B cell (primary cell): ENCODE results near the gene A2ML1. TPM values are rescaled to one million over a fixed set of nuclear protein-coding genes. Genes with fewer than 3 reads are reported as not detected.

Source experiments
- ATAC-seq: fragments of 200-7000 bp; cut with Tn5 transposase; one replicate; pipeline ENCODE4 v1.10.0; 2021; ENCODE audit warnings: low read depth, mild to moderate bottlenecking, moderate number of reproducible peaks, moderate library complexity
- CTCF ChIA-PET: fragments of 350-600 bp; sonication (Branson Sonifier 250); formaldehyde crosslinking; loops from one replicate; lab custom pipeline; 2021; ENCODE audit warnings: antibody characterized with exemption, inconsistent platforms; lab: Charles Lee
- POLR2A ChIA-PET: fragments of 350-600 bp; sonication (Branson Sonifier 250); formaldehyde crosslinking; loops from one replicate; lab custom pipeline; 2021; ENCODE audit warnings: antibody characterized with exemption; lab: Charles Lee
- DNase-seq: peaks from one replicate; pipeline ENCODE4 v3.0.0; 2013
- H2AFZ ChIP-seq: 2 replicates; pipeline ENCODE4 v1.6.1; 2012; ENCODE audit warnings: mild to moderate bottlenecking, low read depth, low read length; ENCODE audit not compliant: insufficient read depth, poor library complexity, severe bottlenecking
- H3K27ac ChIP-seq, 2 donors: 1 replicate in 1 of 2; 2 replicates in 1 of 2; pipeline ENCODE4 v1.5.1; 2012 to 2013; ENCODE audit warnings: low read length in 2 of 2, mild to moderate bottlenecking in 2 of 2, moderate library complexity in 1 of 2
- H3K27me3 ChIP-seq, 4 experiments: fragments of 200-600 bp in 1 of 4; sonication (generic) in 1 of 4; replicated peaks in 1 of 4; 1 replicate in 2 of 4; 2 replicates in 2 of 4; pipeline versions ENCODE4 v1.6.1 to v1.7.0; 2013 to 2016; ENCODE audit warnings: low read length in 3 of 4, mild to moderate bottlenecking in 2 of 4, mixed read lengths in 1 of 4, moderate library complexity in 1 of 4; ENCODE audit not compliant: insufficient read depth in 4 of 4, control insufficient read depth in 3 of 4; ENCODE audit errors: control extremely low read depth in 1 of 4
- H3K36me3 ChIP-seq, 2 experiments: replicated peaks in 1 of 2; 1 replicate in 1 of 2; 2 replicates in 1 of 2; pipeline versions ENCODE4 v1.6.1 to v1.7.1; 2013; ENCODE audit warnings: low read length in 1 of 2; ENCODE audit not compliant: insufficient read depth in 2 of 2, control insufficient read depth in 1 of 2; ENCODE audit errors: control extremely low read depth in 1 of 2, extremely low read depth in 1 of 2
- H3K4me1 ChIP-seq, 2 donors: fragments of 200-600 bp in 1 of 2; sonication (generic) in 1 of 2; 1 replicate in 1 of 2; 2 replicates in 1 of 2; pipeline versions ENCODE4 v1.5.1 to v1.6.1; 2013 to 2017; ENCODE audit warnings: low read length in 2 of 2; ENCODE audit not compliant: control insufficient read depth in 2 of 2, insufficient read depth in 2 of 2
- H3K4me2 ChIP-seq: replicated peaks from 2 replicates; pipeline ENCODE3; 2012; ENCODE audit warnings: mild to moderate bottlenecking, low read depth, low read length; ENCODE audit not compliant: poor library complexity, severe bottlenecking
- H3K4me3 ChIP-seq, 5 experiments: fragments of 200-600 bp in 1 of 5; sonication (generic) in 1 of 5; 1 replicate in 3 of 5; 2 replicates in 2 of 5; pipeline versions ENCODE4 v1.5.1 to v1.7.0; 2011 to 2016; ENCODE audit warnings: low read length in 4 of 5, mild to moderate bottlenecking in 4 of 5, low read depth in 2 of 5, control low read depth in 1 of 5, moderate library complexity in 1 of 5; ENCODE audit not compliant: insufficient read depth in 1 of 5; ENCODE audit errors: control extremely low read depth in 1 of 5, extremely low read depth in 1 of 5
- H3K79me2 ChIP-seq: fragments of 200-600 bp; sonication (generic); one replicate; pipeline ENCODE4 v1.6.0; 2016; ENCODE audit warnings: low read length; ENCODE audit not compliant: control insufficient read depth, insufficient read depth
- H3K9ac ChIP-seq: fragments of 200-600 bp; sonication (generic); 2 replicates; pipeline ENCODE4 v1.6.1; 2017; ENCODE audit warnings: mild to moderate bottlenecking, low read length, moderate library complexity
- H3K9me3 ChIP-seq, 3 donors: one replicate each; pipeline versions ENCODE4 v1.6.1 to v1.7.1; 2013; ENCODE audit warnings: low read length in 2 of 3; ENCODE audit not compliant: control insufficient read depth in 2 of 3, insufficient read depth in 1 of 3; ENCODE audit errors: control extremely low read depth in 1 of 3
- H4K20me1 ChIP-seq: 2 replicates; pipeline ENCODE4 v1.6.0; 2012; ENCODE audit warnings: mild to moderate bottlenecking, low read length; ENCODE audit not compliant: insufficient read depth, control insufficient read depth, poor library complexity, severe bottlenecking
- H3K27ac Mint-ChIP-seq: one replicate; pipeline ENCODE4 v1.8.0; 2021; ENCODE audit warnings: mixed read lengths
- H3K27me3 Mint-ChIP-seq: one replicate; pipeline ENCODE4 v1.8.0; 2021; ENCODE audit warnings: mixed read lengths
- H3K4me1 Mint-ChIP-seq: one replicate; pipeline ENCODE4 v1.8.0; 2021; ENCODE audit warnings: mixed read lengths
- H3K4me3 Mint-ChIP-seq: one replicate; pipeline ENCODE4 v1.8.0; 2021; ENCODE audit warnings: mixed read lengths
- H3K9me3 Mint-ChIP-seq: one replicate; pipeline ENCODE4 v1.8.0; 2022; ENCODE audit warnings: mixed read lengths; ENCODE audit not compliant: insufficient read depth
- EZH2 ChIP-seq: IDR thresholded peaks from 2 replicates; pipeline ENCODE4 v1.6.1; 2012; ENCODE audit warnings: borderline replicate concordance, low read depth, mild to moderate bottlenecking, moderate library complexity, low read length; ENCODE audit not compliant: insufficient read depth, poor library complexity, severe bottlenecking
- WGBS: methylation state at CpG from one replicate; pipeline ENCODE4 v1.1.5; 2013; ENCODE audit warnings: missing lambda C conversion rate; ENCODE audit not compliant: insufficient coverage; 5-methylcytosine and 5-hydroxymethylcytosine counted together
- intact Hi-C: fragments of 100-400 bp; cut with micrococcal nuclease; formaldehyde crosslinking; loops from one replicate; pipeline ENCODE4 v1.10.0; 2022
- polyA plus RNA-seq: library from polyadenylated mRNA; depleted of rRNA; stranded (reverse); fragments of >200 nt; gene quantifications from 2 replicates; pipeline ENCODE4 v1.2.3, GENCODE V29; 2012
- total RNA-seq, 2 donors: library from RNA; stranded (reverse); fragments of 120-200 nt in 1 of 2; gene quantifications; 1 replicate in 1 of 2; 2 replicates in 1 of 2; pipeline versions ENCODE4 v1.2.3 to v1.2.4, GENCODE V29; 2013 to 2022
- TF ChIP-seq, protein P1 (sequence below): fragments of 200-600 bp; IDR thresholded peaks from one replicate; pipeline ENCODE4 v1.8.0; 2022; ENCODE audit warnings: antibody characterized with exemption, mild to moderate bottlenecking

The A2ML1 gene
- total and polyA plus RNA-seq, 2 donors (not counting 1 experiment from before 2014, with no cell fraction given), result not detected

- H3K9me3 ChIP-seq, result no peaks in the 10 kb centered on the region
- H2AFZ ChIP-seq, result no peak overlapping the region
- no peaks in the 10 kb centered on the region for H3K27me3 ChIP-seq
- TF ChIP-seq, protein P1, sequence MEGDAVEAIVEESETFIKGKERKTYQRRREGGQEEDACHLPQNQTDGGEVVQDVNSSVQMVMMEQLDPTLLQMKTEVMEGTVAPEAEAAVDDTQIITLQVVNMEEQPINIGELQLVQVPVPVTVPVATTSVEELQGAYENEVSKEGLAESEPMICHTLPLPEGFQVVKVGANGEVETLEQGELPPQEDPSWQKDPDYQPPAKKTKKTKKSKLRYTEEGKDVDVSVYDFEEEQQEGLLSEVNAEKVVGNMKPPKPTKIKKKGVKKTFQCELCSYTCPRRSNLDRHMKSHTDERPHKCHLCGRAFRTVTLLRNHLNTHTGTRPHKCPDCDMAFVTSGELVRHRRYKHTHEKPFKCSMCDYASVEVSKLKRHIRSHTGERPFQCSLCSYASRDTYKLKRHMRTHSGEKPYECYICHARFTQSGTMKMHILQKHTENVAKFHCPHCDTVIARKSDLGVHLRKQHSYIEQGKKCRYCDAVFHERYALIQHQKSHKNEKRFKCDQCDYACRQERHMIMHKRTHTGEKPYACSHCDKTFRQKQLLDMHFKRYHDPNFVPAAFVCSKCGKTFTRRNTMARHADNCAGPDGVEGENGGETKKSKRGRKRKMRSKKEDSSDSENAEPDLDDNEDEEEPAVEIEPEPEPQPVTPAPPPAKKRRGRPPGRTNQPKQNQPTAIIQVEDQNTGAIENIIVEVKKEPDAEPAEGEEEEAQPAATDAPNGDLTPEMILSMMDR, result no peak
- TF ChIP-seq EZH2, result no peak
- H3K36me3 ChIP-seq, result peaks cover 1 to 51% of the 10 kb centered on the region in 2 experiments
- Mint-ChIP-seq H3K9me3 (no peaks in the 10 kb centered on the region), H3K27me3 (no peaks in the 10 kb centered on the region), H3K4me3 (no peak overlapping the region), H3K4me1 (no peaks in the 10 kb centered on the region), H3K27ac (no peak overlapping the region)
- intact Hi-C loops, result no loop called here
- POLR2A ChIA-PET, result no interaction called here
- no peak overlapping the region for H3K9ac ChIP-seq
- DNase-seq, result no peak
- 100% methylated on average over 3 of the region's 5 CpGs for whole genome bisulfite sequencing
- H3K4me1 ChIP-seq, result no peaks in the 10 kb centered on the region
- H3K4me3 ChIP-seq, result no peak overlapping the region
- H3K79me2 ChIP-seq, result peaks cover 13% of the 10 kb centered on the region
- no peaks in the 10 kb centered on the region for H4K20me1 ChIP-seq
- no peak overlapping the region for H3K4me2 ChIP-seq
- CTCF ChIA-PET, result no interaction called here
- ATAC-seq, result no peak
- no peak overlapping the region for H3K27ac ChIP-seq
These were observed 100.1 kb downstream of the A2ML1 start for GRCh38 chr12:8922544-8922943.

Other genes starting within 250 kb of the A2ML1 start
- 0.94 and 0.95 TPM in 2 replicates for gene AICDA, start 209.8 kb upstream of the A2ML1 start, total RNA-seq
- 1.0 TPM in 1 of 2 replicates, not detected in the other for gene AICDA, start 209.8 kb upstream of the A2ML1 start, polyA plus RNA-seq
- 0.94 TPM in 1 of 2 replicates, not detected in the other for gene MFAP5, start 159.8 kb upstream of the A2ML1 start, total RNA-seq
- gene MFAP5, start 159.8 kb upstream of the A2ML1 start, polyA plus RNA-seq, result 0.06 and 0.31 TPM in 2 replicates
- gene RIMKLB, start 124.6 kb upstream of the A2ML1 start, total RNA-seq, result 54.2 and 64.1 TPM in 2 replicates
- gene RIMKLB, start 124.6 kb upstream of the A2ML1 start, polyA plus RNA-seq, result 27.8 and 35.8 TPM in 2 replicates
- 59.8 and 64.2 TPM in 2 replicates for gene PHC1, start 91.9 kb downstream of the A2ML1 start, total RNA-seq
- 78.2 and 86.9 TPM in 2 replicates for gene PHC1, start 91.9 kb downstream of the A2ML1 start, polyA plus RNA-seq
- 199 and 204 TPM in 2 replicates for gene M6PR, start 127.0 kb downstream of the A2ML1 start, total RNA-seq
- 56.8 and 58.8 TPM in 2 replicates for gene M6PR, start 127.0 kb downstream of the A2ML1 start, polyA plus RNA-seq
- 3.2 and 3.9 TPM in 2 replicates for gene KLRG1, start 166.9 kb downstream of the A2ML1 start, total RNA-seq
- gene KLRG1, start 166.9 kb downstream of the A2ML1 start, polyA plus RNA-seq, result 2.8 and 3.7 TPM in 2 replicates